Caki2 (cell line): ENCODE data around the gene CACNA1C. TPM values are rescaled to one million over a fixed set of nuclear protein-coding genes. Genes with fewer than 3 reads are reported as not detected.

ENCODE experiments used
- DNase-seq: peaks from one replicate; pipeline ENCODE4 v3.0.0-alpha.2; 2015; ENCODE audit warnings: low read depth
- in situ Hi-C: cut with HindIII; loops from 2 replicates; pipeline ENCODE4 v1.10.0; 2016; ENCODE audit warnings: low sequenced_read_pairs, low pct_unique_long_range_greater_than_20kb, mixed read lengths
- total RNA-seq: library from RNA; depleted of rRNA; stranded (reverse); fragments of >200 nt; shearing (Covaris generic); gene quantifications from 2 replicates; pipeline ENCODE4 v1.2.3, GENCODE V29; 2014; ENCODE audit warnings: low replicate concordance

The CACNA1C gene
- total RNA-seq, 1 experiment from 2014 or later = 1.2 TPM

DNA sequence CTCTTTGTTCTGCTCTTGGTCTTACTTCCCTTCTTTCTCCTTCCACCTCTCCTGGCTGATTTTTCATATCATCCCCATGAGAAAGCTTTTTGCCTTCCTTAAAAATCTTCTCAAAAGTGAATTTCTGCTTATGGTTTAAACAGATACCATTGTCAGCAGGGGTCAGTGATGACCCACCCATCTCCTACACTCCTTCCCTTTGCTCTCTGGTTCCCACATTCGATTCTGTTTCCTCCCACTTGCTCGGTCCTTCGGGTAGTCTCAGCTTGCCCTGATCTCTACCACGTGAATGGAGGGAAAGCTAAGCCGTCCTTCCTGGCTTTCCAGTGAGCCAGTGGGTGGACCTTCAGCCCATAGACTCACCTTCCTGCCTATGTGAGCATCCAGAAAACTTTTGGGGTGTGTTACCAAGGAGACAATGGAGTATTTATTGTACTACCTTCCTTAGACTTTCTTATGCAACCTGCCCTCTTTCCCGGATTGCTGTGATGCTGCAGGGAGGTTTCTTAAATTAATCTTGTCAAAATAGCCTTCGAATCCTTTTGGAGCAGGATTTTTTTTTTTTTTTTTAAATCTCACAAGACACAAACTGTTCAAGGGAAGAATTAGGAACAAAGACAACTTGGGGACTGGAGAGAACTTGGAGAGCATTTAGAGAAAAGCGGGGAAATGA is 306.3 kb downstream of the CACNA1C start:
- in situ Hi-C loops = no loop called here
- no peak for DNase-seq

DNA sequence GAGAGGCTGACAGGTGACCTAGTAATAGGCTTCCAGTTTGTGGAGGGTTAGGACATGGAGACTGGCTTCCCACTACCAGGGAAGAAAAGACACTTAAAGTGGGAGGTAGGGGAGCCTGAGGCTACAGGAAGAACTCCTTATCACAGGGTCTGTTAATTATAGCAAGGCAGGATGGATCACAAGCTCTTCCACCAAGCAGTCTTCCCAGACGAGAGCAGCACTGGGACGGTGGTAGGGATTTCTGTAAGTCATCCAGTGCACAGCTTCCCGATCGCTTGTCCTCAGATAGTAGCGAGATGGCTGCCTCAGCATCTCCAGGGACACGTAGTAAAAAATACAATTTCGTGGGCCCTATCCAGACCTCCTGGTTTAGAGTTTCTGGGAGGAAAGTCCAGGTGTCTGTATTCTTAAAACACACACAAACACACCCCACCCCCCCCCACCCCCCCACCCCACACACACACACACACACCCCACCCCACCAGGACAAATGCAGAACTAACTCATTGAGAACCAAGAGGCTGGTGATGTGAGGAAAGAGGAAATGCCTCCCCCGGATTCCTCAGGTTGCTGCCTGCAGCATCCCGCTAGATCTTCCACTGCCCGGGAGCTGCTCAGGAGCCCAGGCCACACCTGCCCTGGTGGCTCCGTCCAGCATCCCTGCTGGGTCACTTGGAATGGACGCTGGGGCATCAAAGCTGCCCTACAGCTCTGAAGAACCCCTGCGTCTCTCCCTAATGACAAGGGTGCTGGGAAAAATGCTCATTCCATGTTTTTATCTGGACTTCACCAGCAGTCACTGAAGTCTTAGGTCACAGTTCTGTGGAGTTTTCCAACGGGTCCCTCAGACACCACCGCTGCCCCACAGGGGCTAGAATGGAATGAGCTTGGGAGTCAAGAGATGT is 307.2 kb downstream of the CACNA1C start:
- in situ Hi-C loops = no loop called here

DNA sequence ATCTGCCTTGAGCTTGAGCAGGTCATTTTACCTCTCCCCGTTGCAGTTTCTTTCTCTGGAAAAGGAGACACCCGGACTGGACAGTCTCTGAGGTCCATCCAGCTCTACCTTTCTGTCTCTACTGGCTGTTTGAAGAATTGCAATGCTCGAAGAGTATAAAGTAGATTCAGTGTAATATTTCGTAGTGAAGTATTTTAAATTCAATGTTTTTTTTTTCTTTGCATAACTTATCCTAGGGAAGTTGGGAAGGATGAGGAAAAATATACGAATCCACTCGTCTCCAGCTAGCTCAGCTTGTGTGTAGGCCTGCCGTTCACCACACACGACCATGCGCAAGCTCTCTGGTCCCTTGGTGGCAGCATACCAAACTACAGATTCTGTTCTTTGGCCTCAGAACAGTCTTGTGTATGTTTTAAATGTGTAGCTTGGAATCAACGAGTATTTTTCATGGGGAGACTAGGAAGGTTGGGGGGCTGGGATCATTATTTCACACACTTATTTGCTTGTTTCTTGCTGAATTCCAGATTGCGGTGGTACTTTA is 307.9 kb downstream of the CACNA1C start:
- no peak for DNase-seq
- in situ Hi-C loops = no loop called here

More for the DNA sequence above, 307.2 kb downstream of the CACNA1C start:
- no peak for DNase-seq

DNA sequence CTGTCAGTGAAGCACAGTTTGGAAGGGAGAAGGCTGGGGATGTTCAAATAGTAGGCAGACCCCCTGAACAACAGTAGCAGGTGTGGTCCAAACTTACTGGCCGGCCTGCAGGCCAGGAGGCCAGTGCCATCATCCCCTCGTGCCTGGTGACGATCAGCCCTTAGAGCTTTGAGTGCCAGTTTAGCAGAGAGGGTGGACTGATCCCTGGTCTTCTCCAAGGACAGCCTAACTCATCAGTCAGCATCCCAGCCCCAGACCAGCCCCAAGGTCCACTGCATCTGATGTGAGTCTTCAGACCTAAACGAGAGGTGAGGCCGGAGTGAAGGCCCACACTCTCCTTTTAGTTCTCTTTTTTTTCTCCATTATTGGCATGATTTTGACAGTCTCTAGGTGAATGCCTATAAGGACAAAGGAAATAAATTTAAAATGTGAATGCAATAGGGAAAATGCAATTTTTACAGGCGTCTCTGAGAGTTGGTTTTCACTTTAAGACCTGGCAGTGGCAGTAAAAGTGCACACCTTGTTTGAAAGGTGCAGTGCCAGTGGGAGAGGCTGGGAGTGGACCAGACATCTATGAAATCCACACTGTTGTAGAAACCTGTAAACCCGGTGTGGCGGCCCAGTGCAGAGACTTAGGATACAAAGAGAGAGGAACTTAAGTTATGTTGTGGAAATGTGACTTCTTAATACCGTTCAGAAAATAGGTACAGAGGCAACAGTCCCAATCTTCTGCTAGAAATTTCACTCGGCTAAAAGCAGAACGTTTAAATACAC is 311.2 kb downstream of the CACNA1C start:
- DNase-seq = no peak
- in situ Hi-C loops = no loop called here

DNA sequence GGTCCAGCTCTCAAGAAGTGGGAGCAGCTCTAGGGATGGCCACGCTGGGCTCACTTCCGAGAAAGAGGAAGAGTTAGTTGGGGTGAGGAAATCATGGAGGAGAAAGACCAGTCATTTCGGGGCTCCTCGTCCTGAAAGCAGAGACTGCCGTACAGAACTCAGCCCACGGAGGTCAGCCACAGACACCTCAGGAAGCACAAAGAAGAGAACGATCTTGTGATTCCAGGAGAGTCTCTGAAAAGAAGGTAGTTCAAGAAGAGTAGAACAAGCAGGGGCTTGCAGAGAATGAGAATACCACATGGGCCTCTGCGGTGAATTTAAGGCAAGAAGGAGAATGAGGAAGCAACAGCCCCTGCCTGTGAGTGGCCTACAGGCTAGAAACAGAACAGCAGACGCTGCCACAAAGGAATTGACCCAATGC is 311.9 kb downstream of the CACNA1C start:
- DNase-seq = no peak
- in situ Hi-C loops = no loop called here

DNA sequence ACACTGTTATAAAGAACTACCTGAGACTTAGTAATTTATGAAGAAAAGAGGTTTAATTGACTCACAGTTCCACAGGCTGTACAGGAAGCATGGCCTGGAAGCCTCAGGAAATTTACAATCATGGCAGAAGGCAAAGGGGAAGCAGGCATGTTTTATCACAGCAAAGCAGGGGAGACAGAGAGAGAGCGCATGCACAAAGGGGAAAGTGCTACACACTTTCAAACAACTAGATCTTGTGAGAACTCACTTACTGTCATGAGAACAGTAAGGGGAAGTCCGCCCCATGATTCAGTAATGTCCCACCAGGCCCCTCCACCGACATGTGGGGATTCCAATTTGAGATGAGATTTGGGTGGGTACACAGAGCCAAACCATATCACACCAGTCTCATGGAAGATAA is 313.9 kb downstream of the CACNA1C start:
- no peak for DNase-seq
- in situ Hi-C loops = no loop called here

DNA sequence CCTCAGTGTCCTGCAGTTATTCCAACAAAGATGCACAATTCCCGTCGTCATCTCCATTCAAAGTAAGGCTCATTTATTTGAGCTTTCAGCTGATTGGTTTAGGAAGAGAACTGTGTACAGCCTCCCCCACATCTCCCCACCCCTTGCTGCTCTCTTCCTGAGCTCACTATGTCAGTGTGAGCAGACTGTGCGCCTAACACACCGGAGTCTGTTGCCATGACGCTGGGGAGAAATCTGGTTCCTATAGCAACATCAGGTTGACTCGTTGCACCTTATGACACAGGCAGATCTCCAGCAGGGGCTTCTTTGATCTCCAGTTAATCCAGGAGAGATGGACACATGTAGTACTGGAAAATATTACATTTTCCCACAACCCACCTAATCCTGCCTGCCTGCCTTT is 319.4 kb downstream of the CACNA1C start:
- DNase-seq = no peak
- in situ Hi-C loops = no loop called here

DNA sequence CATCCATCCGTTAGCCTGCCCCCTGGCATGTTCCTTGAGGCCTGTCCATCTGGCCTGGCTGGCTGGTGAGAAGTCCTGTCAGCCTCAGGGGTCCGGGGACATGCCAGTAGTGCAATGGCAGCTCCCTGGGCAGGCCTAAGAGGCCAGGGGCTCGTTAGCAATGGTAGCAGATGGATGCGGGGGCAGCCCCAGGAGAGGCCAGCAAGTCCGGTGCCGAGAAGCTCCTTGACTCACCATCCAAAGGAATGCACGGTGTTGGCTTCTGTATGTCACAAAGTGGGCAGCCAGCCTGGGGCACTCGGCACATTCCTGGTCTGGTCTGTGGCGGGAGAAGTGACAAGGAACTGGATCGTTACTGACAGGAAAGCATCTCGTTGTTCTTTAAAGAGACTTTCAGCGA is 319.9 kb downstream of the CACNA1C start:
- in situ Hi-C loops = no loop called here
- no peak for DNase-seq

DNA sequence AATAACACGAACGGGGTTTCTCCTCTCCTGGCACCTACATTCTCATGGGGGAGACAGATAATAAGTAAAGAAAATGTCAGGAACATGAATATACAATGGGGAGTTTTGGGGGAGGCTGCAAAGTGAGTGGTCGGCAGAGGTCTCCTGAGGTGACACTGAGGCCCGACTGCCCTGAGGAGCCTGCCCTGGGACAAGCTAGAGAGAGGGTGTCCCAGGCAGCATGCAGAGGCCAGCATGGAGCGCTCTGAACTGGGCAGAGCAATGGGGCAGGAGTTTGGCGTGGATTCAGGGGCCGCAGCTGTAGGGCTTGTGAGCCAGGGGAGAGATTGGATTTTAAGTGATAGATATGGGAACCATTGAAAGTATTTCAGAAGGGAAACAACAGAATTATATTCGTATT is 320.5 kb downstream of the CACNA1C start:
- in situ Hi-C loops = no loop called here
- DNase-seq = no peak

DNA sequence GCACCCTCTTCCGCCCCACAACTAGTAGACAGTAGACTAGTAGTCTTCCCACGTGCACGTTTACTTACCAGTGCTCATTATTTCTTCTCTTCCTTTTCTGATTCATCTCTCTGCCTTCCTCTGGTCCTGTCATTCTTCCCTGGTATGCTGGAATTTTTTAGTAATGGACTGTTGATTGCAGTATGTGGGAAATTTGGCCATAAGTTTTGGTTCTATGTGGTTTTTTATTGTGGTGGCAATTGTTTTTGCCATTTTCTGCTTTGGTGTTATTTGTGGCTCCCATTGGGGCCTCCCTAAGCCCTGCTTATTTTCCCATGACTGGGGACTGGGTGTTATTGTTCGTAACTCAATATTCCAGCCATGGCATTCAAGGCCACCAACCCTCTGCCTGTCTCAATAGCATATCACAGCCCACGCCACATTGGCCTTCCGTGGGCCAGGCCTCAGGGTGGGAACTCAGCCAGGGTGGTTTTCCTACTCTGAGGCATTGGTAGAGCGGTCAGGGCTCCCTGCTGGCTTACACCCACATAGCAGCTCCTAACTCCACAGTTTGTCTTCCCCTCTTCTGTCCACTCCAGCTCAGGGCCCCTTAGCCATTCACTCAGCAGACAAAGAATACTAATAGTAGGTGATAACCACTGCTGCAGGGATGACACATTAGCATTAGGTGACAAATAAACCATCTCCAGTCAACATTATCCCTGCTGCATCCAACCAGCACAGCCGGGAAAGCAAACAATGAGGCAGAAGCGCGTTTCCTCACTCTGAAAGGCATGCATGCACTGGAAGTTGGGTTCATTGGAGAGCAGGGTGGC is 321.5 kb downstream of the CACNA1C start:
- DNase-seq = no peak
- in situ Hi-C loops = no loop called here

DNA sequence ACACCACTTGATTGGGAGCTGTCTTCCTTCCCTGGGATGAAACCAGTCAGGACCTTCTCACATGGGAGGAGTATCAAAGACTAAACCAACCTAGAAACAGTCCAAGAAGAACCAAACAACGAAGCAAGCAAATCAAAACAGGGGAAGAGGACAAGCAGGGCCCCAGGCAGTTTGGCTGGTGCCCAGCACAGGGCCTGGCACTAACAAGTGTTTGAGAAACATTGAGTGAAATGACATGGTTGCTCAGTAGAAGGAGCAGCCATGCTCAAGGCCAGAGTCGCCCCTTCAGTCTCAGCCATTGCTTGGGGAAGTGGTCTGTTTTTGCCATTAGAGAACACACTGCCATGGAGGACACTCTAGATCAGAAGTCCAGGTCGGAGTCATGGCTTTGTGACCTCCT is 323.1 kb downstream of the CACNA1C start:
- in situ Hi-C loops = no loop called here
- no peak for DNase-seq

DNA sequence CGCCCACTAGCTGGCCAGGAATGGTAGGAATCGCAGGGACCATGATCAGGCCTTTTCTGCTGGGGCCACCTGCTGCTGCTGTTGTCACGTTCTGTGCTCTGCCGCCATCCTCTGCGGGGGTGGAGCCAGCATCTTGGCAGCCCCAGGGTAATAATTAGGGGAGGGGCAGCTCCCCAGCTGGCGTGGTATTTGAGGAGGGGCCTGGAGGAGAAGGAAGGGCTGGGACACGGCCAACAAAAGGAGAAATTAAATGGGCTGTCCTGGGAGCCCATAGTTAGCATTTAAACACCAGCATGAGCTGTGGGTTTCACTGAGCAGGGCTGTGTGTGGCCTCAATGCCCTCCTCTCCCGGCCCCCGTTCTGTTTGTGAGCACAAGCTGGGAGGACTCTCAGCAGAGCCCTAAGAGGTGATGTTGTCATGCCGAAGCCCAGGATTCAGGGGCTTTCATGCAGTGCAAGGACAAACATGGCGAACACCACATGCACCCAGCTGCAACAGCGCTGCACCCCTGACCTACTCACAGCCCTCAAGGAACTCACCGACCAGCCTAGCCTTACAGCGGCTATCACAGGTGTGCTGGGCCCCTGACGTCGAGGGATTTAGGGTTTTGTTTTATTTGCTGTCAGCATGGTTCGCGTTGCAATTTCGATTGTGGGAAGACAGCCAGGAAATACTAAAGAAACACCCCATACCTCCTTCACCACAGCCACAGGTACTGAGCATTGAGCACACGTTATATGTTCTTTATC is 324.3 kb downstream of the CACNA1C start:
- DNase-seq = no peak
- in situ Hi-C loops = no loop called here

DNA sequence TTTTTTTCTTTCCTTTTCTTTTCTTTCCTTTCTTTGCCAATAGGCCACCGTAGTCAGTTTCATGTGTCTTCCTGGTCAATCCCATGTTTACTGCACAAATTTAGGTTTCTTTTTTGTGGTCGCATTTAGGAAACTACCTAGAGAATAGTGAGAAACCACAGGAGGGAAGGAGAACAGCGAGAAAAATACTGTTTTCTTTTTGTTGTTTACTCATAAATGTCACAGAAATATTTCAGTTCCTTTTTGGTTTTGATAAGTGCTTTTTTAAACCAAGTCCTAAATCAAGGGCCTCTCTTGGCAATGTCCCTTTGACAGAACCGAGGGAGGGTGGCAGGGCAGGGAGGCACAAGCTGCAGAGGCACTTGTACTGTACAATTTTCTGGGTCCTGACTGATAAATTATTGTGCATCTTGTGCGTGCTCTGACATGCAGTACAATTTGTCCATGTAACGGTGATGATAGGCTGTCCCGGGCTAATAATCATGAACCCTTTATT is 326.1 kb downstream of the CACNA1C start:
- no peak for DNase-seq
- in situ Hi-C loops = no loop called here

DNA sequence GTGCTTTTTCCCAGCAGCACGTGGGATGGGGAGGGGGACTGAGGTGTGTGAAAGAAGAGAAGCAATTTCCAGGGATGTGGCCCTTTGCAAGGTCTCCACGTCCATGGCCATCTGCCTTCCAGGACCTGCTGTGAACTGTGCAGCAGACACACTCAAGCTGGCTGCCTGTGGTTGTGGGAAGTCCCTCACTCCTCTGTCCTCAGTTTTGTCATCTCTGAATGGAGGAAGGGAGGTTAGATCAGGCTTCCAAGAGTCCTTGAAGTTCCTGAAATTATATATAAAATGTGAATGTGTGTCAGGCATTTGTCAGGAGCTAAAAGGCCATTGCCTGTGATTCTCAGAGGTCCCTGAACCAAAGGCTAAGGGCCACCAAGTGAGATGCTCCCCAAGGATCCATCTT is 328.2 kb downstream of the CACNA1C start:
- in situ Hi-C loops = no loop called here
- DNase-seq = no peak

DNA sequence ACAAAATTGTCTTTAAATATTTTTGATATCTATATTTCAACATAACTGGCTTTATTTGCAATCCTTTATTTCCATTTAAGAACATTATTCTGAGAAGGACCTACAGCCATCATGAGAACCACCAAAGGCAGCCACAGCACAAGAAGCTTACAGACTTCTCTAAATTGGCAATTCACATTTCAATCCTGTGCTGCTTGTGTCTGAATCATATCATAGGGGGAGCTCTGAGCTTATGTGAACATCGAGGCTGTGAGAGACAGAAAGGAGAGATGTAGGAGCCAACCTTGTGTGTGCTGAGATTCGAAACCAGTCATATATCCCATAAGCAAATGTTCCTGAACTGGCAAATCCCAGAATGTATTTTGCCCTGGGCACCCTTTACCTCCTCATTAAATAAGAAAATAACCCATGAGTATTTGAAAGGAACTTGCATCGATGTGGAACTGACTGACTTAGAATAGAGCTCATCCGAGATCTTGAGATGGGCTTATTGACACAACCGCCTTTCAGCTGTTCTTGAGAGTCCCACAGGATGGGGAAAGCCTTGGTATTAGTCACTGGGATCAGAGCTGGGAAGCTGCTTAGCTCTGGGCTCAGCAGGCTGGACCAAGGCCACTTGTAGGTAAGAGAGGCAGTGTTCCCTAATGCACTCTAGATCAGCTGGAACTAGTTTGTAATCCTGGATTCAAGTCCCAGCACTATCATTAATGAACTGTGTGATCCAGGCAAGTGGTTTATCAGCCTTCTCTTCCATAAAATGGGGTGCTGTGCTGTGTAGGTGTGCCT is 329.8 kb downstream of the CACNA1C start:
- in situ Hi-C loops = no loop called here
- peak; percentile 78 for DNase-seq

DNA sequence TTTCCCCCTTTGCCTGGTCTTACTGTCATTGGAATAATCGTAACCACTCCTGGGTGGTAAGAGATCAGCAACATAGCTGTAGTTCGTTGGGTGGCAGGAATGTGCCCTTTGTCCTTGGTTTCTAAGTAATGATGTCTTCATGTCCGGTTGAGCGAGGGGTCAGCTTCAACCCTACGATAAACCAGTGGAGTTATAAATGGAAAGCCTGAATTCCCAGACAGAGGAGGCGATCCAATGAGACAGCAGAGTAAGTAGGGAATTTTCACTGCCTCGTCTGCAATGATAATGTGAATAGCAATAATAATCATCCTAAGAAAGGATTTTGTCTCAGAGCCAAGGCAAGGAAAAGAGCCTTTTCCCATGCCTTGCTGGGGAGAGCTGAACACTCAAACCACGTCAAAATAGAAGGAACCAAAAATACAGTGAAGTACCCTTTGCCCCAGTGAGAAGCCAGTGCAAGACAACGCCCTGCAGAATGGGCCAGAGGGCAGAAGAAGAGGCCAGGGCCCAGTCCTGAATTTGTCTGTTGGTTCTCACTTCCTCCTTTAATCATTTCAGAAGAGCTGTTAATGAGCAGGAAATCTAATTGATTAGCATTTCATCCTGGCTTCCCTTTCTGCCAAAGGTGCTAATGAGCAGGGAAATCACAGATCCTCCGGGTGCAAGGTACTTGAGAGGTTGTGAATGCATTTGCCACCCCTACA is 330.7 kb downstream of the CACNA1C start:
- in situ Hi-C loops = no loop called here
- peak; percentile 98 for DNase-seq
